GM08714 (cell line): ENCODE data around the gene PIK3AP1.

Experiments
- H3K4me3 ChIP-seq: fragments of 200-500 bp; sonication (Bioruptor generic); 2 replicates; pipeline ENCODE4 v1.5.1; 2014; ENCODE audit warnings: mild to moderate bottlenecking, low read length, inconsistent platforms
- ZNF274 ChIP-seq: IDR thresholded peaks from 2 replicates; pipeline ENCODE4 v1.6.1; 2012; ENCODE audit warnings: mild to moderate bottlenecking, low read depth, low read length

PIK3AP1 gene

GRCh38 chr10:96639899-96640298, 80.4 kb downstream of the PIK3AP1 start:
- no peak for TF ChIP-seq ZNF274
- H3K4me3 ChIP-seq = no peak overlapping the region

GRCh38 chr10:96638696-96639095, 81.6 kb downstream of the PIK3AP1 start:
- H3K4me3 ChIP-seq = no peak overlapping the region
- TF ChIP-seq ZNF274 = no peak

GRCh38 chr10:96638120-96638519, 82.2 kb downstream of the PIK3AP1 start:
- TF ChIP-seq ZNF274 = no peak
- H3K4me3 ChIP-seq = no peak overlapping the region

DNA sequence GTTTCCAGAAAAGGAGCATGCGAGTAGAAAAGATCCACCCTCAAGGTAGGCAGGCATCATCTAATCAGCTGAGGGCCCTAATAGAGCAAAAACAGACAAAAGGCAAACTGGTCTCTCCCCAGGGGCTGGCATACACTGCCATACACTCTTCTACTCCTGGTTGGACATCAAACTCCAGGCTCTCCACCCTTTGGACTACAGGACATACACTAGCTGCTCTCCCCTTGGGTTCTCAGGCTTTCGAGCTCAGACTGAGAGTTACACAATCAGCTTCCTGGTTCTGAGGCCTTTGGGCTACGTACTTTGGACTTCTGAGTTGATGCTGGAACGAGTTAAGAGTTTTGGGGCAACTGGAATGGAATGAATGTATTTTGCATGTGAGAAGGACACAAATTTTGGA, 82.6 kb downstream of the PIK3AP1 start:
- no peak overlapping the region for H3K4me3 ChIP-seq

DNA sequence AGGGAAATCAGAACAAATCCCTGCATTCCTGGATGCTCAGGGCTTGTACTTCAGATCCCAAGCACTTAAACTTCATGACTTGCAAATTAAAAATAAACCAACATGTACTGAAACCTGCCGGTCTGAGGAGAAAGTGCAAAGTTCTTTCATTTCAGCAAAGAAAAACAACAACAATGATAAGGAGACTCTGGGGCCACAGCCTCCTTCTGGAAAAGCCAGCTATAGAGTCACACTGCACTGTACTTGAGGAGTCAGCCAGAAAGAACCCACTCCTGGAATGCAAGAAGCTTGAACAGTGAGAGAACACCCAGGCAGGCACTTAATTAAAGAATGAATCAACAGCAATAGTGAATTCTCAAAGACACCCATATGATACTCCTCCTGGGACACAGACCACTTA, 83.8 kb downstream of the PIK3AP1 start:
- no peak for TF ChIP-seq ZNF274
- H3K4me3 ChIP-seq = no peak overlapping the region

More for the DNA sequence above, 82.6 kb downstream of the PIK3AP1 start:
- TF ChIP-seq ZNF274 = no peak

GRCh38 chr10:96632974-96633710, 87.2 kb downstream of the PIK3AP1 start:
- no peak for TF ChIP-seq ZNF274
- H3K4me3 ChIP-seq = no peak overlapping the region

GRCh38 chr10:96627292-96627691, 93.0 kb downstream of the PIK3AP1 start:
- no peak overlapping the region for H3K4me3 ChIP-seq
- no peak for TF ChIP-seq ZNF274

GRCh38 chr10:96626795-96627194, 93.5 kb downstream of the PIK3AP1 start:
- H3K4me3 ChIP-seq = no peak overlapping the region
- TF ChIP-seq ZNF274 = no peak

GRCh38 chr10:96625173-96625572, 95.1 kb downstream of the PIK3AP1 start:
- no peak overlapping the region for H3K4me3 ChIP-seq
- no peak for TF ChIP-seq ZNF274

- no peak for TF ChIP-seq ZNF274
- no peak overlapping the region for H3K4me3 ChIP-seq
Measured at GRCh38 chr10:96622013-96622787, 98.1 kb downstream of the PIK3AP1 start.

- TF ChIP-seq ZNF274 = no peak
- no peak overlapping the region for H3K4me3 ChIP-seq
Measured at GRCh38 chr10:96619796-96620773, 100.2 kb downstream of the PIK3AP1 start.

DNA sequence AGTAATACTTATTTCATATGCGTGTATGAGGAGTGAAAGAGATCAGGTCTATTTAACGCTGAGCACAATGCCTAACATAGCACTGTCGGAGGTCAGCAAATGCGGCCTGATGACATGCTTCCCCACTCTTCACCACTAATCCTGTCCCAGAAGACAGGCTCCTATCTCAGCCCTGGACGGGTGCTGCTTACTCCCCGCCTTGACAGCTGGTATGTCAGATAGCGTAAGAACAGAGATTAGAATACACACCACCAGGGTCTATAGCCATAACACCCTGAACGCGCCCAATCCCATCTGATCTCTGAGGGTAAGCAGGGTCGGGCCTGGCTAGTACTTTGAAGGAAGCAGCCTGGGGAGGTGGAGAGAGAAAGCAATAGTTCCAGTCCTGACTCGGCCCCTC, 101.2 kb downstream of the PIK3AP1 start:
- no peak for TF ChIP-seq ZNF274
- no peak overlapping the region for H3K4me3 ChIP-seq

DNA sequence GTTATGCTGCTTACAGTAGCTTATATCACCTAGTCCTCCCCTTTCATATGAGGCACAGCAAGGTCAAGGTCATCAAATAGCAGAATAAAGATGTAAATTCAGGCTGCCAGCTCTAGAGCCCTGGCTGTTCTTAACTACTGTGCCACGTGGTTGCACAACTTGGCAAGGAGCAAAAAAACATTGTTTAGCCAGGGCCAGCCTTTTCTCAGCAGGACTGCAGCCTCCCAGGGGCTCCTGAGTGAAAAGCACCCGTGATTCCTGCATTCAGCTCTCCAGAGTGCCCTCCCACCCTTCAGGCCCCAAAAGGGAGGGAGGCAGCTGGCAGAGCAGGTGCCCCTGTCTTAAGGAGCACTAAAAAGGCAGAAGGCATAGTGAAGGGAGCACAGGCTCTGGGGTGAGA, 101.7 kb downstream of the PIK3AP1 start:
- no peak for TF ChIP-seq ZNF274
- H3K4me3 ChIP-seq = no peak overlapping the region

- no peak for TF ChIP-seq ZNF274
- H3K4me3 ChIP-seq = no peak overlapping the region
Measured at GRCh38 chr10:96616961-96617360, 103.4 kb downstream of the PIK3AP1 start.

- TF ChIP-seq ZNF274 = no peak
- H3K4me3 ChIP-seq = no peak overlapping the region
Measured at GRCh38 chr10:96614515-96614914, 105.8 kb downstream of the PIK3AP1 start.
